SU-DHL-6 (cell line): ENCODE results near the gene DLL4.
A peak's percentile ranks its signal among the peaks of the same experiment; 100 is the strongest.

Experiments
- H2AFZ ChIP-seq: fragments of 200-600 bp; sonication (generic); 2 replicates; pipeline ENCODE4 v1.6.1; 2014; ENCODE audit warnings: low read depth, mild to moderate bottlenecking, moderate library complexity, mixed read lengths, antibody characterized with exemption, low read length; ENCODE audit not compliant: severe bottlenecking
- H3F3A ChIP-seq: fragments of 200-600 bp; shearing (Covaris generic); 2 replicates; pipeline ENCODE4 v1.6.0; 2016; ENCODE audit warnings: antibody characterized with exemption, mild to moderate bottlenecking; ENCODE audit not compliant: insufficient read depth
- H3K27ac ChIP-seq: fragments of 200-600 bp; sonication (generic); 2 replicates; pipeline ENCODE4 v1.5.1; 2016; ENCODE audit warnings: low read depth, mild to moderate bottlenecking, low read length, moderate library complexity, mixed read lengths
- H3K27me3 ChIP-seq: fragments of 200-600 bp; sonication (generic), shearing (Covaris generic); 2 replicates; pipeline ENCODE4 v1.6.0; 2014; ENCODE audit warnings: mild to moderate bottlenecking, low read length
- H3K36me3 ChIP-seq: fragments of 200-600 bp; sonication (generic); 2 replicates; pipeline ENCODE4 v1.6.1; 2014; ENCODE audit warnings: mild to moderate bottlenecking, low read length, mixed read lengths
- H3K4me2 ChIP-seq: fragments of 300-600, 200-600 bp; shearing (Covaris generic), sonication (generic); 2 replicates; pipeline ENCODE4 v1.6.0; 2014; ENCODE audit warnings: low read length, low read depth, mild to moderate bottlenecking; ENCODE audit not compliant: poor library complexity, severe bottlenecking
- H3K4me3 ChIP-seq: fragments of 200-600 bp; sonication (generic); 2 replicates; pipeline ENCODE4 v1.5.1; 2014; ENCODE audit warnings: antibody characterized with exemption, low read length, mild to moderate bottlenecking, mixed read lengths; ENCODE audit not compliant: insufficient read depth, poor library complexity, severe bottlenecking
- H3K79me2 ChIP-seq: fragments of 200-600 bp; sonication (generic); 2 replicates; pipeline ENCODE4 v1.6.1; 2014; ENCODE audit warnings: mild to moderate bottlenecking, low read length, moderate library complexity; ENCODE audit not compliant: insufficient read depth
- H3K9ac ChIP-seq: fragments of 200-600 bp; sonication (generic); 2 replicates; pipeline ENCODE4 v1.7.0; 2014; ENCODE audit warnings: mild to moderate bottlenecking, low read length
- H3K9me2 ChIP-seq: fragments of 200-600 bp; sonication (generic); replicated peaks from 2 replicates; pipeline ENCODE4 v1.6.1; 2014; ENCODE audit warnings: low read length; ENCODE audit not compliant: insufficient read depth
- H3K9me3 ChIP-seq: fragments of 200-600 bp; sonication (generic); 2 replicates; pipeline ENCODE4 v1.6.1; 2014; ENCODE audit warnings: low read length, mixed read lengths; ENCODE audit not compliant: insufficient read depth
- H4K20me1 ChIP-seq: fragments of 200-600 bp; sonication (generic); 2 replicates; pipeline ENCODE4 v1.6.1; 2014; ENCODE audit warnings: low read depth, mild to moderate bottlenecking, antibody characterized with exemption, low read length, moderate library complexity, mixed read lengths
- EZH2phosphoT487 ChIP-seq: fragments of 200-600 bp; sonication (generic), shearing (Covaris generic); conservative IDR thresholded peaks from 2 replicates; pipeline ENCODE4 v1.6.1; 2018; ENCODE audit warnings: mild to moderate bottlenecking, antibody characterized with exemption, low read length, moderate library complexity, mixed read lengths
- TF ChIP-seq, protein P1 (sequence below): fragments of 200-600 bp; sonication (generic); IDR thresholded peaks from one replicate; pipeline ENCODE4 v1.5.1; 2017; ENCODE audit warnings: antibody characterized with exemption, mild to moderate bottlenecking, low read length, moderate library complexity; ENCODE audit not compliant: insufficient read depth, poor library complexity, severe bottlenecking

The DLL4 gene

DNA sequence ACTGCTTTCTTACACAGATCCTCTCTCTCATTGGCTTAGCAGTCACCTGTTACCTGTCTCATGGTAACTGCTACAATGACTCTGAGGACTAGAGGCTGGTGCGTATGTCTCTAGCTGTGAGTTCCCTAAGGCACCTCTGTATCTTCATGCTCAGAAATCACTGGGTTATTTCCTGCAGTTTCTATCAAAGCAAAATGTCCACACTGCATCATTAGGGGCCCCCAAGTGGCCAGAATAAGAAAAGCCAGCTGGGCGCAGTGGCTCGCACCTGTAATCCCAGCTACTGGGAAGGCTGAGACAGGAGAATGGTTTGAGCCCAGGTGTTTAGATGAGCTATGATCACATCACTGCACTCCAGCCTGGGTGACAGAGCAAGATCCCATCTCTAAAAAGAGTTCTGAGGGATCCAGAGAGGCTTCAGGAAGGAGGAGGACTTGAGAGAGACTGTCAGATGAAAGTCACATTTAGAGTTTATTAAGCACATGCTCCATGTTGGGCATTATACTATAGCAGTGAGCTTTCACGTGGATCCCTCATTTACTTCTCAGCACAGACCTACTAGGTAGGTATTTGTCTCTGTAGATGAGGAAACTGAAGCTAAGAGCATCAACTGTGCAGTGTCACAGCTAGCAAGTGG lies 37.2 kb upstream of the DLL4 start:
- Histone ChIP-seq H3F3A (0 out of 2 replicates have a peak, but pooled peaks cover 3% of the 10 kb centered on the region), H3K36me3 (no peaks in the 10 kb centered on the region), H3K27me3 (no peaks in the 10 kb centered on the region), H3K9me2 (no peaks in the 10 kb centered on the region), H3K9me3 (no peaks in the 10 kb centered on the region), H3K79me2 (peaks cover 12% of the 10 kb centered on the region; the same call in 1 of the 2 replicates), H2AFZ (peak overlapping the region; percentile 56), H3K9ac (no peak overlapping the region), H3K27ac (no peak overlapping the region), H3K4me3 (no peak overlapping the region), H3K4me2 (no peak overlapping the region), H4K20me1 (no peaks in the 10 kb centered on the region)
- TF ChIP-seq, protein P1, sequence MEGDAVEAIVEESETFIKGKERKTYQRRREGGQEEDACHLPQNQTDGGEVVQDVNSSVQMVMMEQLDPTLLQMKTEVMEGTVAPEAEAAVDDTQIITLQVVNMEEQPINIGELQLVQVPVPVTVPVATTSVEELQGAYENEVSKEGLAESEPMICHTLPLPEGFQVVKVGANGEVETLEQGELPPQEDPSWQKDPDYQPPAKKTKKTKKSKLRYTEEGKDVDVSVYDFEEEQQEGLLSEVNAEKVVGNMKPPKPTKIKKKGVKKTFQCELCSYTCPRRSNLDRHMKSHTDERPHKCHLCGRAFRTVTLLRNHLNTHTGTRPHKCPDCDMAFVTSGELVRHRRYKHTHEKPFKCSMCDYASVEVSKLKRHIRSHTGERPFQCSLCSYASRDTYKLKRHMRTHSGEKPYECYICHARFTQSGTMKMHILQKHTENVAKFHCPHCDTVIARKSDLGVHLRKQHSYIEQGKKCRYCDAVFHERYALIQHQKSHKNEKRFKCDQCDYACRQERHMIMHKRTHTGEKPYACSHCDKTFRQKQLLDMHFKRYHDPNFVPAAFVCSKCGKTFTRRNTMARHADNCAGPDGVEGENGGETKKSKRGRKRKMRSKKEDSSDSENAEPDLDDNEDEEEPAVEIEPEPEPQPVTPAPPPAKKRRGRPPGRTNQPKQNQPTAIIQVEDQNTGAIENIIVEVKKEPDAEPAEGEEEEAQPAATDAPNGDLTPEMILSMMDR: peak; percentile 76
- no peak for TF ChIP-seq EZH2phosphoT487

DNA sequence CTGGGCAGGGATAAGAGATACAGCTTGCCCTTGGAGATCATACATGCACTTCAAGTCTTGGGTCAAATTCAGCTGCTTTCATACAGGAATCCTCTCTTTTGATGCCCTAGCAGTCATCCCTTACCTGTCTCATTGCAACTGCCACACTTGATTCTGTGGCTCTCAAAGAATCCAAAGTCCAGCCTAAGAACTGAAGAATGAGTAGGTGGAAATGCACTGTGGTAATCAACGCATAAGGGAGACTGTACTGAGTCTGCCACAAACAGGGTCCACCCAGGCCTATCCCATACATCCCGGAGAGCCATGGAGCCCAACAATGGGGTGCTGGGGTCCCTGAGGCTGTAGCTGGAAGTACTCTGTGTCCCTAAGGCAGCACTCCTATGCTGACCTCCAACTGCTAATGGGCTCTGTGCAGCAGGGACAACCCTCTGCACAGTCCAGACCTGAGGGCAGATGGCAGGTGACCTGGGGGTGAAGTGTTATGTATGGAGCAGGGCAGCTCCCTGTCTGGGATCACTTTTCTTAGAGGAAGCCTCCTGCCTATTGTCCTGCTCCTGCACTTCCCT lies 36.6 kb upstream of the DLL4 start:
- Histone ChIP-seq H3K79me2 (peaks cover 12% of the 10 kb centered on the region; the same call in 1 of the 2 replicates), H3K36me3 (no peaks in the 10 kb centered on the region), H3K27ac (no peak overlapping the region), H3K9ac (no peak overlapping the region), H3K9me3 (no peaks in the 10 kb centered on the region), H3F3A (0 out of 2 replicates have a peak, but pooled peaks cover 3% of the 10 kb centered on the region), H3K9me2 (no peaks in the 10 kb centered on the region), H4K20me1 (no peaks in the 10 kb centered on the region), H3K27me3 (no peaks in the 10 kb centered on the region), H2AFZ (no peak overlapping the region), H3K4me2 (no peak overlapping the region), H3K4me3 (no peak overlapping the region)
- TF ChIP-seq EZH2phosphoT487: no peak
- TF ChIP-seq, protein P1: no peak

DNA sequence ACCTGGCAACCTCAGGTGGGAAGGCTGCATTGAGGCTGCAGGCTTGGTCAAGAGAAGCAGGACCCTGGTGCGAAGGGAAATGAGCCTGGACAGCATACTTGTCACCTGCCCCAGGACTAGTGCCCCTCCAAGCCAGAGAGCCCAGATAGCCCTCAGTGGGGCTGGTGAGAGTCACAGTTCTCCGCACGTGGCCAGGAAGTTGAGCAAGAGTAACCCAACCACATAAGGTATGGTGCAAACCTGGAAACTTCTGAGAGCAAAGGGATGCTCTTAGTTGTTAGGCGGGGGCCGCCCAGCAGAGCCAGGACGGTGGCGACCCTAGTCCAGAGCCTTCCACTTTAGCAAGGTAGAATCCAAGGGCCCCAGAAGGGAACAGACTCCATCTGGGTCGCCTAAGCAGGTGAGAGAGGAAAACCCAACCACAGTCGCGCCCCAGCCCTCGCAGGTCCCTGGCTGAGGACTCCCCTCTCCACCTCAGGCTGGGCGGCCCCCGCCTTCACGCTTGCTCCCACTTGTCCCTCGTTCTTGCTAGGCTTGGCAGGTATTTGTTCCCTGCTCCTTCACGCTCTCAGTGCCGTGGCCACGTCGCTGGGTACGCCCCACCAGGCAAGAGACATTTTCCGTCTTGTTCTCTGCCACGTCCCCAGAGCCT lies 36.0 kb upstream of the DLL4 start:
- TF ChIP-seq, protein P1: no peak
- no peak for TF ChIP-seq EZH2phosphoT487
- H3K27me3 ChIP-seq: no peaks in the 10 kb centered on the region
- H3K27ac ChIP-seq: no peak overlapping the region
- no peaks in the 10 kb centered on the region for H4K20me1 ChIP-seq
- H3K4me3 ChIP-seq: no peak overlapping the region
- H3K36me3 ChIP-seq: no peaks in the 10 kb centered on the region
- no peak overlapping the region for H2AFZ ChIP-seq
- H3F3A ChIP-seq: 0 out of 2 replicates have a peak, but pooled peaks cover 3% of the 10 kb centered on the region
- H3K4me2 ChIP-seq: no peak overlapping the region
- H3K9ac ChIP-seq: no peak overlapping the region
- H3K9me2 ChIP-seq: no peaks in the 10 kb centered on the region
- H3K9me3 ChIP-seq: no peaks in the 10 kb centered on the region
- H3K79me2 ChIP-seq: peaks cover 12% of the 10 kb centered on the region; the same call in 1 of the 2 replicates
